Measurements from ENCODE around the gene EPS15. TPM values are rescaled to one million over a fixed set of nuclear protein-coding genes. Genes with fewer than 3 reads are reported as not detected.
"Not testable (repeated sequence)": the region's sequence is repeated elsewhere in the genome, so short reads cannot be mapped to it uniquely, and the experiment has no call there.

Gene EPS15
- total and polyA plus RNA-seq, 2 of the 13 experiments (the other 11 are each of a cell fraction or from before 2014, with no cell fraction given) = 14.3 to 19.3 TPM

- H3K27ac ChIP-seq (ENCODE audit: extremely low read length, insufficient read depth, low read length); intact Hi-C loops (cut with micrococcal nuclease; ENCODE audit: unreplicated experiment); H3K9ac ChIP-seq (ENCODE audit: insufficient read depth, low read depth, low read length); ATAC-seq; POLR2A ChIA-PET; H3K4me2 ChIP-seq (ENCODE audit: low read depth, low read length); H4K20me1 ChIP-seq (ENCODE audit: insufficient read depth, low read length); H3K36me3 ChIP-seq (replicated peaks in 1 of 2; ENCODE audit: control insufficient read depth in 1 of 2, insufficient read depth in 2 of 2, low read length in 2 of 2); BruUV-seq (replicated peaks); H3K9me3 ChIP-seq (ENCODE audit: low read length); CTCF ChIA-PET (ENCODE audit: low intra/inter-chr PET ratio, low total read pairs); H3K79me2 ChIP-seq (ENCODE audit: insufficient read depth, low read length); H3K27me3 ChIP-seq (ENCODE audit: control insufficient read depth in 1 of 2, insufficient read depth in 2 of 2, low read length in 2 of 2); FAIRE-seq; in situ Hi-C loops (cut with HindIII; ENCODE audit: extremely low pct_ligation_motif_present, low pct_unique_long_range_greater_than_20kb); H2AFZ ChIP-seq (ENCODE audit: low read length); H3K4me3 ChIP-seq (replicated peaks in 1 of 3; ENCODE audit: insufficient read depth in 1 of 3, low read depth in 2 of 3, low read length in 3 of 3); H3K4me1 ChIP-seq (ENCODE audit: insufficient read depth, low read length); DNase-seq (ENCODE audit: low spot score): not testable (repeated sequence)
- TF ChIP-seq CEBPB (IDR thresholded peaks at IDR 0.05; ENCODE audit: borderline replicate concordance, low read depth, low read length) = peak; percentile 54; the same call in 1 of the 2 replicates
- peak; percentile 44; the same call in 1 of the 2 replicates for TF ChIP-seq CEBPG (CRISPR knock-in tag; IDR thresholded peaks at IDR 0.05)
- WGBS (ENCODE audit: low lambda C conversion rate) = 60% methylated on average over 4 of the region's 4 CpGs
These were observed 11.4 kb upstream of the EPS15 start for GRCh38 chr1:51530447-51530846.

GRCh38 chr1:51527144-51527543, 8.1 kb upstream of the EPS15 start:
- no TSS peak for BruUV-seq (replicated peaks)
- no peaks in the 10 kb centered on the region for H4K20me1 ChIP-seq (ENCODE audit: insufficient read depth, low read length)
- no peaks in the 10 kb centered on the region for H3K4me1 ChIP-seq (ENCODE audit: insufficient read depth, low read length)
- no peak overlapping the region for H3K4me2 ChIP-seq (ENCODE audit: low read depth, low read length)
- intact Hi-C loops (cut with micrococcal nuclease; ENCODE audit: unreplicated experiment) = no loop called here
- DNase-seq (ENCODE audit: low spot score) (no peak), ATAC-seq (no peak), FAIRE-seq (no peak)
- POLR2A ChIA-PET = no interaction called here
- TF ChIP-seq CREB1 (IDR thresholded peaks at IDR 0.05) = peak; percentile 83
- no peak for TF ChIP-seq CREB1 (CRISPR knock-in tag; IDR thresholded peaks at IDR 0.05)
- no peak for TF ChIP-seq ZNF770 (CRISPR knock-in tag; IDR thresholded peaks at IDR 0.05)
- no peak overlapping the region for H3K27ac ChIP-seq (ENCODE audit: extremely low read length, insufficient read depth, low read length)
- H3K9me3 ChIP-seq (ENCODE audit: low read length) = no peaks in the 10 kb centered on the region
- in situ Hi-C loops (cut with HindIII; ENCODE audit: extremely low pct_ligation_motif_present, low pct_unique_long_range_greater_than_20kb) = no loop called here
- H3K9ac ChIP-seq (ENCODE audit: insufficient read depth, low read depth, low read length) = no peak overlapping the region
- H3K36me3 ChIP-seq (replicated peaks in 1 of 2; ENCODE audit: control insufficient read depth in 1 of 2, insufficient read depth in 2 of 2, low read length in 2 of 2) = no peaks in the 10 kb centered on the region
- H3K79me2 ChIP-seq (ENCODE audit: insufficient read depth, low read length) = no peaks in the 10 kb centered on the region
- CTCF ChIA-PET (ENCODE audit: low intra/inter-chr PET ratio, low total read pairs) = no interaction called here
- H3K27me3 ChIP-seq (ENCODE audit: control insufficient read depth in 1 of 2, insufficient read depth in 2 of 2, low read length in 2 of 2) = no peaks in the 10 kb centered on the region
- no peak overlapping the region for H3K4me3 ChIP-seq (replicated peaks in 1 of 3; ENCODE audit: insufficient read depth in 1 of 3, low read depth in 2 of 3, low read length in 3 of 3)
- no peak overlapping the region for H2AFZ ChIP-seq (ENCODE audit: low read length)
